Right kidney (tissue), 1 donor: ENCODE data around the gene PRRT3.
"Not testable (repeated sequence)": the region's sequence is repeated elsewhere in the genome, so short reads cannot be mapped to it uniquely, and the experiment has no call there.

Source experiments
- DNase-seq: peaks from one replicate; pipeline ENCODE4 v3.0.0-alpha.2; 2016

Gene PRRT3

DNA sequence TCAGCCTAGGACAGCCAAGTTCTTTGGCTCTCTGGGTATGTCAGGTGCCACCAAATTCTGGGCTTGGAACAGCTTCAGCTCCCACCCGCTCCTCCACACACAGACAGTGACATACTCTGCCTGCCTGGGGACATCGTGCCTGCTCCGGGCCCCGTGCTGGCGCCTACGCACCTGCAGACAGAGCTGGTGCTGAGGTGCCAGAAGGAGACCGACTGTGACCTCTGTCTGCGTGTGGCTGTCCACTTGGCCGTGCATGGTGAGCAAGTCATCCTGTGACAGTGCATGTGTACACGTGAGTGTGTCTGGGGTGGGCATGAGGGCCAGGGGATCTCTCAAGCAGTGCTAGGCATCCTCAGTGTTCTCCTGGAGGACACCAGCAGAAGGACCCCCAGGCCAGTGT is 34.4 kb downstream of the PRRT3 start:
- no peak for DNase-seq

DNA sequence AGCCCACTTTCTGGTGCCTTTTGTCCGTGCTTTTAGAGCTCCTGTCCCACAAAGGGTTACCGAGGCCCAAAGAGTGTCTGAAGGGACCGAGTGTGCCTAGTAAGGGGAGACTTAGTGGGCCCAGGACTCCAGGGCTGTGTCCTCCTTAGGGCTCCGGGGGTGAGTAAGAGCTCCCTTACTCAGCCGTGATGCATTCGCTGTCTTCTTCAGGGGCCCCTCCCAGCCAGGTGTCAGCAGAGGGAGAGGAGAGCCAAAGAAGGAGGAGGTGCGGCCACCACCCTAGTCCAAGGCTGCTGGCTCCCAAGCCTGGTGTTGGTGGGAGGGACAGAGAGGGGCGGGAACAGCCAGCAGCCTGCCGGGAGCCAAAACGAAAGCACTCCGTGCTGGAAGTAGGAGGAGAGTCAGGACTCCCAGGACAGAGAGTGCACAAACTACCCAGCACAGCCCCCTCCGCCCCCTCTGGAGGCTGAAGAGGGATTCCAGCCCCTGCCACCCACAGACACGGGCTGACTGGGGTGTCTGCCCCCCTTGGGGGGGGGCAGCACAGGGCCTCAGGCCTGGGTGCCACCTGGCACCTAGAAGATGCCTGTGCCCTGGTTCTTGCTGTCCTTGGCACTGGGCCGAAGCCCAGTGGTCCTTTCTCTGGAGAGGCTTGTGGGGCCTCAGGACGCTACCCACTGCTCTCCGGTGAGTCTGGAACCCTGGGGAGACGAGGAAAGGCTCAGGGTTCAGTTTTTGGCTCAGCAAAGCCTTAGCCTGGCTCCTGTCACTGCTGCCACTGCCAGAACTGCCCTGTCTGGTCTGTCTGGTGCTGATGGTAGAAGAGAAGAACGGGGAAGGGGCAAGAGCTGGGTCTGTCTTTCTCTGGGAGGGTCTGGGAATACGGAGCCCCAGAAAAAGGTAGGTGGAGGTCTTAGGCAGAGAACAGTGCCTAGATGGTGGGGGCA is 35.2 kb downstream of the PRRT3 start, which contains the start of gene IL17RC:
Gene IL17RC (plus strand): TSS at position 365 of the 947 bp plus-strand sequence. CDS start 218 bp downstream, at position 583.
- peak; percentile 67 for DNase-seq

DNA sequence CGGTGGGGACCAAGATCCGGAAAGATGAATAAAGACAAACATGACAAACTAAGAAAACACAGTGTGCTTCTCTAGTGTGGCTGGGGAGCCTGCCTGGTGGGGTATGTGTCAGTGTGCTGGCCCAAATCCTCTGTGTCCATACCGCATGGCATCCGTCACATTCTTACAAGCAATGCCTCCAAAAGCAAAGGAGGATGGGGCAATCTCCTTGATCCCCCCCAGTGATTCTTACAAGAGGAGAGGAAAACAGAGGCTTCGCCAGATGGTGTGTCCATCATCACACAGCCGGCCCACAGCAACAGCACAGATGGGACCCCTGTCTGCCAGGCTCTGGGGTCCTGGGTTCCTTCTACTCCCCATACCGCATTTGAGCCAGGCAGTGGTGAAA is 35.9 kb downstream of the PRRT3 start:
- DNase-seq, result peak; percentile 24

DNA sequence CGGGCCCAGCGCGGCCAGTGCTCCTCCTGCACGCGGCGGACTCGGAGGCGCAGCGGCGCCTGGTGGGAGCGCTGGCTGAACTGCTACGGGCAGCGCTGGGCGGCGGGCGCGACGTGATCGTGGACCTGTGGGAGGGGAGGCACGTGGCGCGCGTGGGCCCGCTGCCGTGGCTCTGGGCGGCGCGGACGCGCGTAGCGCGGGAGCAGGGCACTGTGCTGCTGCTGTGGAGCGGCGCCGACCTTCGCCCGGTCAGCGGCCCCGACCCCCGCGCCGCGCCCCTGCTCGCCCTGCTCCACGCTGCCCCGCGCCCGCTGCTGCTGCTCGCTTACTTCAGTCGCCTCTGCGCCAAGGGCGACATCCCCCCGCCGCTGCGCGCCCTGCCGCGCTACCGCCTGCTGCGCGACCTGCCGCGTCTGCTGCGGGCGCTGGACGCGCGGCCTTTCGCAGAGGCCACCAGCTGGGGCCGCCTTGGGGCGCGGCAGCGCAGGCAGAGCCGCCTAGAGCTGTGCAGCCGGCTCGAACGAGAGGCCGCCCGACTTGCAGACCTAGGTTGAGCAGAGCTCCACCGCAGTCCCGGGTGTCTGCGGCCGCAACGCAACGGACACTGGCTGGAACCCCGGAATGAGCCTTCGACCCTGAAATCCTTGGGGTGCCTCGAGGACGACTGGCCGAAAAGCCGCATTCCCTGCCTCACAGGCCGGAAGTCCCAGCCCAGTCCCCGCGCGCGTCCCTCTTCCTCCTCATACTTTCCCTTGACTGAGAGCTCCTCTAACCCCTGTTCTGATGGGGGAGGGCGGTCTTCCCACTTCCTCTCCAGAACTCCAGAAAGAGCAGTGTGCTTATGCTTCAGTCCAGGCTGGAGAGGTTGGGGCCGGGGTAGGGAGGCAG is 36.7 kb downstream of the PRRT3 start:
- peak; percentile 88 for DNase-seq

DNA sequence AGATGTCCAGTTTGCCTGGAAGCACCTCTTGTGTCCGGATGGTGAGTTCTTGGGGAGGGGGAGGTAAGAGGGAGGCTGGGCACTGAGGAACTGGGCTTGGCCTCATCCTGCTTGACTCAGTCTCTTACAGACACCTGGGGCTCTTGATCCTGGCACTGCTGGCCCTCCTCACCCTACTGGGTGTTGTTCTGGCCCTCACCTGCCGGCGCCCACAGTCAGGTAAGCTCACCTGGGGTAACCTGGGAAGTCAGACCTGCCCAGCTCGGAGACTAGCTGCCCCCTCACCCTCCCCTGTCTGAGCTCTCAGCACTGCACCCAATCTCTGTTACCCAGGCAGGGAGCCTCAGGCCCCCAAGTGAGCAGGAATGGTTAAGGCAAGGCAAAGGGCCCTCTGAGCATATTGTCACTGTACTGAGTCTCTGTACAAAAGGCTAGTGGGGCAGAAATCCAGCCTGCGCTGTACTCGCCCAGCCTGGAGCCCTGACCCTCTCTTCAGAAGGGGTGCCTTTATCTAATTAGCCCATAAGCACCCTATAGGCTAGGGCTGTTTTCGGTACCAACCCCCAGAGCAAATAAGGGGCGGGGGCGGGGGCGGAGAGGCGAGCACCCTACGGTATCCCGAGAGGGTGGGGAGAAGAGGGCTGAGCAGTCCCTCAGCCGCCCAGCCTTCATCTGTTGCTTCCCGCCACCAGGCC is 37.5 kb downstream of the PRRT3 start:
- DNase-seq, result peak; percentile 25

DNA sequence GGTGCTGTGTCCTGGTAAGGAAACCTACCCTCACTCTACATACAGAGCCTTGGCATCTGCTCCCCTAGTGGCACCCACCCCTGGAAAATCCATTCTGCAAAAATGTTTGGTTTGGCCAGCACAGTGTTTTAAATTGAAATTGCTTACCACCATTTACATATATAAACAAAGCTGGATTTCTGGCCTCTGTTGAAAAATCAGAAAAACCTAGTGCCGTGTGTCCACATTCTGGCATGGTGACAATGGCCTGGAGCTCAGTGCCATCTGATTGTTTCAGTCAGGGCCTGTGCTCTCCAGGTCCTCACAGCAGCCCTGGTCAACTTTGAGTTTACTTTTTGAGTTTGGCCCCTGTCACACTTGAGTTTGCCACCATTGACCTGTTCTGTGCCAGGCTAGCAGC is 38.2 kb downstream of the PRRT3 start:
- DNase-seq, result no peak

DNA sequence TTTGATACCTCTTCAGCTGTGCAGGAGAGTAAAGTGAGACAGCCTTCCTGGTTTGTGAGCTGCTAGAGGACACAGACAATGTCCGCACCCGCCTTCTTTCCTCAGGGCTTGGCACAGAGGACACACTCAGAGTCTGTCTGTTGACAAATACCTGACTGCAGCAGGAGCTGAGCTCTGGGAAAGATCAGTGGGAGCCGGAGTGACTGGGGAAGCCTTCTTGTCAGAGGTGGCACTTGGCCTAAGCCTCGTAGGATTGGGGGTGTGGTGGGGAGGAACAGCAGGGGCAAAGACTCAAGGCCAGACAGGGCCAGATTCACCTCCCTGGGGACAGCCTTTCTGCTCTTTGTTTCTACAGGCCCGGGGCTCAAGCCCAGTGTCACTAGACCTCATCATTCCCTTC is 38.6 kb downstream of the PRRT3 start:
- DNase-seq, result no peak

DNA sequence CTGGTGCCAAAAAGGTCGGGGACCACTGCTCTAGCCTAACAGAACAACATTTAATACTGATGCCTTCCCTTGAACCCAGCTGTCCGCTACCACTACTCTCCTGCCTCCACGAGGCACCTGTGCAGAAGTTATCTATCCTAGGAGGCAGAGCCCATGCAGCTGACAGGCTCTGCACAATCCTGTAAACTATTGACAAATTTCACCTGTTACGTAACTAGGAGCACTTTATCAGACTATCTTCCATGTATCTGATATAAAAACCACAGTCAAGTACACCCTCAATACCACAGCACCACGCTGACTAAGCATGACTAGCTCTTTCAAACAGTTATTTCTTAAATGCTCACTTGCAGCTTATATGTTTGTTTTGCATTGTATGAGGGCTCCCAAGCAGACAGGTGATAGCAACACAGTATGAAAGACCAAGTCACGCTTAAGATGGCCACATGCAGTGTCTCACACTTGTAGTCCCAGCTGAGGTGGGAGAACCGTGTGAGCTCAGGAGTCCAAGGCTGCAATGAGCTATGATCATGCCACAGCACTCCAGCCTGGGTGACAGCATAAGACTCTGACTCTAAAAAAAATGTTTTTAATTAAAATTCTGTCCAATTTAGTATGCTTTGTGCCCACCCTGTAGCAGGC is 39.8 kb downstream of the PRRT3 start:
- DNase-seq, result no peak

DNA sequence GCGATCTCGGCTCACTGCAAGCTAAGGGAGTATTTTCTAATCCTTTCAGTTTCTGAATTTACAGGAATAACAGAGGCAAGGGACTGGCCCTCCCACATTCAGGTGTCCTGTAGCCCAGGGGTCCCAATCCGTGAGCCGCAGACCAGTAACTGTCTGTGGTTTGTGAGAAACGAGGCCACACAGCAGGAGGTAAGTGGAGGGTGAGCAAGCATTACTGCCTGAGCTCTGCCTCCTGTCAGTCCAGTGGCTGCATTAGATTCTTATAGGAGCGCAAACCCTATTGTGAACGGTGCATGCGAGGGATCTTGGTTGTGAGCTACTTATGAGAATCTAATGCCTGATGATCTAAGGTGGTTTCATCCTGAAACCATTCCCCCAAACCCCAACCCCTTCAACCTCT is 40.3 kb downstream of the PRRT3 start:
- no peak for DNase-seq

DNA sequence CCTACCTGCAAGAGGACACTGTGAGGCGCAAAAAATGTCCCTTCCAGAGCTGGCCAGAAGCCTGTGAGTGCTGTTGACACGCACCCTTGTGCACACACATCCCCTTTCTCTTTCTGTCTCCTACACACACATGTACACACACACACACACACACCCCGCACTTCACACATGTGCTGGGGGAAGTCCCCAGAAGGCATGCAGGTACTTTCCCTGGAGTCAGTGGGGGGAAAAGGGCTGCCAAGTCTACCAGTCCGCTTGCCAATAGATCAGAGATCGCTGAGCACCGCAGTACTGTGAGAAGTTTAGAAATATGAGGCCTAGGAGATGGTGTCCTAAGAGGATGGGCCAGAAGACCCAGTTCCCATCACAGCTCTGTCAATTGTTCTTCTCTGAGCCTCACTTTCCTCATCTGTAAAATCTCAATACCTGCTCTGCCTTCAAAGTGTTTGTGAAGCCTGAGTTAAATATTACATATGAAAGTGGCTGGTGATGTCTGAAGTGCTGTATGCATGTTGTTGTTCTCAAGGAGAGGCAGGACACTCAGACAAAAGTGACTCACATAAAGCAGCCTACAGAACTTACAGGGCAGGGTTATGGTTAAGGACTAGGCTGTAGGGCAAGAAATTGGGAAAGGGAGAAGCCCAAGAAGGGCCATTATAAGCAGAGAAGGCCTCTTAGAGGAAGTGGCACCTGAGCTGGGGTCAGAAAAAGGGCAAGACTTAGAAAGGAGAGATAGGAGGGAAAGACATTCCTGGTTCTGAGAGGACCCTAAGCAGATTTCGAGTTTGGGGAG is 42.8 kb downstream of the PRRT3 start:
- DNase-seq, result no peak

DNA sequence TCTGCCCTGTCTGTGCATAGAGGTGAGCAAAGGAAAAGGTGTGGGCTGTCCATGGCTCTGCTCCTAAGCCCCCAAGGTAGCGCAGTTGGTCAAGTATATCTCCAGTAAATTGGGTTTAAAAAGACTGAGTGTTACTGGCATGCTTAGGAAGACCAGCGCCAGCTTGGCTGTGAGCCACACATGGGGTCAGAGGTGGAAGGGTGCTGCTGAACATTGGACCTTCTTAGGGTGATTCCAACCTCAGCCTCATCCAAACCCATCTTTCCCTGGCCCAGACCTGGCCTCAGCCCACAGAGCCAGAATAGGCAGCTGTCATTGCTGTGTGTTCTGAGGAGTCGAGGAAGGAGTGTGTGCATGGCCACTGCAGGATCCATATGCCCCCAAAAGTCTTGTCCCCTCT is 43.9 kb downstream of the PRRT3 start:
- DNase-seq, result no peak

DNA sequence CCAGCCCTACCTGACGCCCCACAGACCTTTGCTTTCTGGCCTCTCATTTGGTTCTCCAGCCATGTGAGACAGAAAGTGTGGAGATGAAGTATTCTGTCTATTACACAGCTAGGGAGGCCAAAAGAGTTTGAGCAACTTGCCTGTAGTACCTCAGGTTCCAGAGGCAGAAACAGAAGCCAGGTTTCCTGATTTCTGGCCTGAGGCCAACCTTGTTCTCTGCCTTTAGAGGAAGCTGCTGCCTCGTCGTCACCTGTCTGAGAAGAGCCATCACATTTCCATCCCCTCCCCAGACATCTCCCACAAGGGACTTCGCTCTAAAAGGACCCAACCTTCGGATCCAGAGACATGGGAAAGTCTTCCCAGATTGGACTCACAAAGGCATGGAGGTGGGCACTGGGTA is 45.7 kb downstream of the PRRT3 start:
- DNase-seq, result no peak

DNA sequence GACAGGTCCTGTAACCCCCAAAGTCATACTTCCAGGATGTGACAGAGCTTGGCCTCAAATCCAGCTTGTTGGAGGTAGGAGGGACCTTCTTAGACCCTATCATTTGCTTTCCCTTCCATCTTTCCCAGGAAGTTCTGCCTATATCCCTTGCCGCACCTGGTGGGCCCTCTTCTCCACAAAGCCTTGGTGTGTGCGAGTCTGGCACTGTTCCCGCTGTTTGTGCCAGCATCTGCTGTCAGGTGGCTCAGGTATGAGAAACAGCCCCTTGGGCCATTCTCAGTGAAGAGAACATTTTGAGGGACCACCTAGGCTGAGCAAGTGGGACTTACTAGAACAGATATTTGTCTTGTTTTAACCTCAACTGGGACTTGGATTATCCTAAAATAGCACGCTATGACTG is 48.3 kb downstream of the PRRT3 start:
- DNase-seq, result no peak

DNA sequence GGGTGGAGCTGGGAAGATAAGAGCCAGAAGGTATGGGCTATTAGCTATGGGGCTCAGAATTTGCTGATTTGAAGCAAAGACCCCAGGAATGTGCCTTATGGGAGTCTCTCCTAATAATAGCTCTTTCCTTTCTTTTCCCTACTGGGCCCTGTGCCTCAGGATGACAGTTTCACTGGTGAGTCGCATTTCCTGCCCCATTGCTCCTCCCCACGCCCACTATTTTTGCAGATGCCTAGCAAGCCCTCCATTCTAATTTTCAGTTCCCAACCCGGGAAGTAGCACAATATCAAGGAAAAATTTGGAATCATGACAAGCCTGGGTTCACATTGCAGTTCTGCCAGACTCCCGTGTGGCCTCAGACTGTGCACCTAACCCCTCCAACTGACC is 49.0 kb downstream of the PRRT3 start:
- no peak for DNase-seq

DNA sequence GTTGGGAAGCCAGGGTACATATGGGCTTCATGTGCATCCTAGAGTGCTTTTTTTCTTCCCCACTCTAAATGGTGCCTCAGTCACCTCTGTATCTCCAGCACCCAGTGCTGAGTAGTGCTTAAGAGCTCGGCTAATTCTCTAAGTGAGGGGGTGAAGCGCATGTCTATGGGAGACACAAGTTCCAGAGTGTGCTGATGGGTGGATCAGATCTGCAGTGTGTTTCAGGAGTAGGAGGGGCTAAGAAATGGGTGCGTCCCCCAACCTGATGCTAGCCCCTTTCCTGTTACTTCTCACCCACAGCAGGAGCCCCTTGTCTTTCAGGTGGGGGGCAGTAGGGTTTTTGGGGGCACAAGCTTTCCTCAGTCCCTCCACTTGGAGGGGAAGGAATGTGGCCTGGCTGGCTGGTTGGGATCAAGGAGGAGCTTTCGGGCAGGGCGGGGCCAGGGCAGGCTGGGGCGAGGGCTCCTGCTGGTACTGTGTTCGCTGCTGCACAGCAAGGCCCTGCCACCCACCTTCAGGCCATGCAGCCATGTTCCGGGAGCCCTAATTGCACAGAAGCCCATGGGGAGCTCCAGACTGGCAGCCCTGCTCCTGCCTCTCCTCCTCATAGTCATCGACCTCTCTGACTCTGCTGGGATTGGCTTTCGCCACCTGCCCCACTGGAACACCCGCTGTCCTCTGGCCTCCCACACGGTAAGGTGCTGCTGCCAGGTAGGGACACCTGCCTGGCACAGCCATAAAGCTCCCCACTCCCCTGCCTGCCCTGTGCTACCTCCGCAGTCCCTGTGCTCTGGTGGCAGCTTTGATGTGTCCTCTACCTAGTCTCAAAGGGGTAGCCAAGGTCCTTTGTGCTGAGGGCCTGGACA is 49.6 kb downstream of the PRRT3 start, which contains the start of gene IL17RE:
Gene IL17RE (plus strand): TSS at position 477 of the 866 bp plus-strand sequence. CDS start 85 bp downstream, at position 562.
- peak; percentile 35 for DNase-seq

DNA sequence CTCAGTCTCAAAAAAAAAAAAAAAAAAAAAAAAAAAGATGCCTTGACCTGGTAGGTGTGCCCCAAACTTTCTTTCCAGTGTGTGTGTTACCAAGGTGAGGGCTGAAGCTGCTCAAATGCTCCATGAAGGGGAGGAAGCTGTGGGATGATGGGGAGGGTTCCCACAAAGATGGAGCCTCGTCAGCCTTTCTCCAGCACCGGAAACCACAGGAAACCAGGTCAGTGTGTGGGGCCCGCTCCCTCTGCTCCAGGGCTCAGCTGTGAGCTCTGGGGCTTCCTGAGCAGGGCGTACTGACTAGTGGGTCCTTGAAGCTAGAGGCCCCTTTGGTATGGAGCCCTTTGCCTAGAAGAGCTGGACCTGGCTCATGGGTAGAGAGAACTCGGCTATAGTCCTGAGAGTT is 50.2 kb downstream of the PRRT3 start:
- DNase-seq, result no peak

DNA sequence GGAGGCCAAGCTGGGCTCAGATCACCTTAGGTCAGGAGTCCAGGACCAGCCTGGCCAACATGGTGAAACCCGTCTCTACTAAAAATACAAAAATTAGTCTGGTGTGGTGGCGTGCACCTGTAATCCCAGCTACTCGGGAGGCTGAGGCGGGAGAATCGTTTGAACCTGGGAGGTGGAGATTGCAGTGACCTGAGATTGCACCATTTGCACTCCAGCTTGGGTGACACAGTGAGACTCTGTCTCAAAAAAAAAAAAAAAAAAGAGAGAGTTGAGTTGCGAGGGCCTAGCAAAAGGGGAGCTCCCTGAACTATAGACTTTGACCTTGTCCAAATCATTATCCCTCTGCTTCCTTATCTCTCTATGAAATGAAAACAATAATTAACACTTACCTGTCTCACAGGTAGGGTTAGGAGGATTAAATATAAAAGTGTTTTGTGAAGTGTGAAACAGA is 51.2 kb downstream of the PRRT3 start:
- DNase-seq, result not testable (repeated sequence)

DNA sequence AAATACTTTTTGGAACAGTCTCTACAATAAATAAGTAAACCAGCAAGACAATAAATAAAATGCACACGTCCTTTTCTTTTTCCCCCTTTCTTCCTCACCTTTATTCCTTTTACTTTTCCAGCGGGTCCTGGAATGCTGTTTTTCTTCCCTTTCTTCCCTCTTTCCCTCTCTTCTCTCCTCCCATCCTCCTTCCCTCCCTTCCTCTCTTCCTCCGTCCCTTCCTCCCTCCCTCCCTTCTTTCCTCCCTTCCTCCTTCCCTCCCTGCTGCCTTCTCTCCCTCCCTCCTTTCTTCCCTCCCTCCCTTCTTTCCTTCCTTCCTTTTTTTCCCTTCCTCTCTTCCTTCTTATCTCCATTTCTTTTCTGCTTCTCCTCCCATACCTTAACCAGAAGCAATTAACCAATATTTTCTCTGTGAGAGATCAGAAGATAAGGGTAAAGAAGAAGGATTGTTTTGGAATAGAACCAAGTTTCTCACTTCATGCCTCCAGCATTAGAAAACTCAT is 52.9 kb downstream of the PRRT3 start:
- no peak for DNase-seq

DNA sequence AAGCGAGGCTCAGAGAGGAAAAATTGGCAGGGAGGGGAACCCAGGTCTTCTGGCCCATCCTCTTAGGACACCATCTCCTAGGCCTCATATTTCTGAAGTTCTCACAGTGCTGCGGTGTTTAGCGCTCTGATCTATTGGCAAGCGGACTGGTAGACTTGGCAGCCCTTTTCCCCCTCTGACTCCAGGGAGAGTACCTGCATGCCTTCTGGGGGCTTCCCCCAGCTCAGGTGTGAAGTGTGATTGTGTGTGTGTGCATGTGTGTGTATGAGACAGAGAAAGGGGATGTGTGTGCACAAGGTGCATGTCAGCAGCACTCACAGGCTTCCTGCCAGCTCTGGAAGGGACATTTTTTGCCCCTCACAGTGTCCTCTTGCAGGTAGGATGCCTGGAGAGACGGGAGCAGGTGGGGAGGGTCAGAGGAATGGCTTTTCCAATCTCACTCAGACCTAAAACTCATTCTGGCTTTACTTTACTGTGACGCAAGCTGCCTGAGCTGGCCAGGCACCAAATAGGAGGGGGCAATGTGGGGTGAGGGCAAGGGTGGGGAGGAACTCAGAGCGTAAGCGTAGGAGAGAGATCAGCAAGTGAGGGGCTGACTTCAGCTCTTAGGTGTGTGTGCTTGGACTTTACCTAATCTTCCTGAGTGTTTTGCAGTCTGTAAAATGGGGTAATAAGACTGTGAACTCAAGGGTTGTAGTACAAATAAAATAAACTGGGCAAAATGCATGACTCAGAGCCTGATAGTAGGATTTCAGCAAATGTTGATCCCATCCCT is 53.6 kb downstream of the PRRT3 start:
- DNase-seq, result no peak
